ENCODE results near the gene NRG2. TPM values are rescaled to one million over a fixed set of nuclear protein-coding genes. Genes with fewer than 3 reads are reported as not detected.

NRG2 gene
- total and polyA plus RNA-seq, 2 experiments from 2014 or later, result 0.05 TPM; not detected in 1

DNA sequence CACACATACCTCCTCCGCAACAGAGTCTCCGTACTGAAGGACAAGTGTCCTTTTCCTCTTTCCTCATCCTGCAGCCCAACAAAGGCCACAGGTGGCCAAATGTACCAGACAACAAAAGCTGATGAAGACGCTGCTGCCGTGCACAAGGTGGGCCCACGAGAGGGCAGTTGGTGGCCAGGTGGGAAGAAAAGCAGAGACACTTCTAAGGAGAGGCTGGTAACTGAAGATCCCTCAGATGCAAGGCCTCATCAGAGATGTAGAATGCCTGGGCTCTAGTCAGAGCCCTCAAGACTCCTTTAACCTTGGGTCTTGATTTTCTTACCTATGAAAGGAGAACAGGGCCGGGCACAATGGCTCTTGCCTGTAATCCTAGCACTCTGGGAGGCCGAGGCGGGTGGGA lies 75.7 kb downstream of the NRG2 start:
- H3K36me3 ChIP-seq (ENCODE audit: low read depth), result no peaks in the 10 kb centered on the region
- no peak overlapping the region for H2AFZ ChIP-seq
- no peaks in the 10 kb centered on the region for H3F3A ChIP-seq (ENCODE audit: insufficient read depth)
- H3K4me1 ChIP-seq (ENCODE audit: insufficient read depth), result no peaks in the 10 kb centered on the region
- WGBS, 2 experiments (ENCODE audit: low coverage in 1 of 2, low lambda C conversion rate in 2 of 2, missing lambda C conversion rate in 2 of 2), result 79 to 85% methylated on average over 8 of the region's 8 CpGs
- no peak overlapping the region for H3K9ac ChIP-seq
- in situ Hi-C loops (cut with MboI), result loop anchor here (10.0 kb wide), 1 partner anchor 183 kb away; no protein-coding TSS in a partner anchor
- DNase-seq, result no peak
- peaks cover 17% of the 10 kb centered on the region for H3K27me3 ChIP-seq (replicated peaks; ENCODE audit: insufficient read depth)
- H3K9me3 ChIP-seq (ENCODE audit: low read depth), result no peaks in the 10 kb centered on the region
- no peak overlapping the region for H3K4me2 ChIP-seq (ENCODE audit: unreplicated experiment)
- H3K4me3 ChIP-seq, result no peak overlapping the region
- no peaks in the 10 kb centered on the region for H3K9me2 ChIP-seq (ENCODE audit: insufficient read depth)
- no peak for TF ChIP-seq EZH2 (IDR thresholded peaks at IDR 0.05; ENCODE audit: insufficient read depth, poor library complexity, severe bottlenecking)
- TF ChIP-seq EZH2phosphoT487 (IDR thresholded peaks at IDR 0.05; ENCODE audit: insufficient read depth, low read depth), result no peak
- H3K79me2 ChIP-seq (ENCODE audit: insufficient read depth), result no peaks in the 10 kb centered on the region
- no peak overlapping the region for H3K27ac ChIP-seq
- H4K20me1 ChIP-seq (ENCODE audit: insufficient read depth), result no peaks in the 10 kb centered on the region

DNA sequence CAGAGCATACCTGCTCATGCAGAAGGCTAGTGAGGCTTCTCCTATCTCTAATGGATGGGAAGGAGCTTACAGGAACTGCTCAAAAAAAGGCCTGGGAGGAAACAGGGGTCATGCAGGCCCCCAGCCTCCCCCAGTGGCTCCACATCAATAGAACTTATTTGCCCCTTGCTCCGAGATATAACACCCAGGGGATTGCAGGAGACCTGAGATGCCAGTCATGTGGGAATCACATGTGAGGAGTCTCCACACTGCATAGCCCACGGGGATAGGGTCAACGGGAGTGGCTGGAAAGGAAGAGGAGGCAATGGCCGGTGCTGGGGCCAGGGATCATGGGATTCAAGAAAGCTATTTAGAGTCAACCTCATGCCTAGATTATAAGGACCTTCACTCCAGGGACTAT lies 76.2 kb downstream of the NRG2 start:
- in situ Hi-C loops (cut with MboI), result loop anchor here (10.0 kb wide), 1 partner anchor 182 kb away; no protein-coding TSS in a partner anchor
- H3K4me3 ChIP-seq, result no peak overlapping the region
- no peaks in the 10 kb centered on the region for H3K79me2 ChIP-seq (ENCODE audit: insufficient read depth)
- WGBS, 2 experiments (ENCODE audit: low coverage in 1 of 2, low lambda C conversion rate in 2 of 2, missing lambda C conversion rate in 2 of 2), result 69 to 75% methylated on average over 3 to 4 of the region's 4 CpGs
- H3K9me2 ChIP-seq (ENCODE audit: insufficient read depth), result no peaks in the 10 kb centered on the region
- no peak overlapping the region for H3K27ac ChIP-seq
- no peaks in the 10 kb centered on the region for H3K36me3 ChIP-seq (ENCODE audit: low read depth)
- H4K20me1 ChIP-seq (ENCODE audit: insufficient read depth), result no peaks in the 10 kb centered on the region
- no peak overlapping the region for H3K9ac ChIP-seq
- H3F3A ChIP-seq (ENCODE audit: insufficient read depth), result no peaks in the 10 kb centered on the region
- H2AFZ ChIP-seq, result no peak overlapping the region
- no peaks in the 10 kb centered on the region for H3K9me3 ChIP-seq (ENCODE audit: low read depth)
- H3K4me2 ChIP-seq (ENCODE audit: unreplicated experiment), result no peak overlapping the region
- H3K4me1 ChIP-seq (ENCODE audit: insufficient read depth), result no peaks in the 10 kb centered on the region
- DNase-seq, result no peak
- TF ChIP-seq EZH2phosphoT487 (IDR thresholded peaks at IDR 0.05; ENCODE audit: insufficient read depth, low read depth) (no peak), EZH2 (IDR thresholded peaks at IDR 0.05; ENCODE audit: insufficient read depth, poor library complexity, severe bottlenecking) (no peak)
- peaks cover 20% of the 10 kb centered on the region for H3K27me3 ChIP-seq (replicated peaks; ENCODE audit: insufficient read depth)

DNA sequence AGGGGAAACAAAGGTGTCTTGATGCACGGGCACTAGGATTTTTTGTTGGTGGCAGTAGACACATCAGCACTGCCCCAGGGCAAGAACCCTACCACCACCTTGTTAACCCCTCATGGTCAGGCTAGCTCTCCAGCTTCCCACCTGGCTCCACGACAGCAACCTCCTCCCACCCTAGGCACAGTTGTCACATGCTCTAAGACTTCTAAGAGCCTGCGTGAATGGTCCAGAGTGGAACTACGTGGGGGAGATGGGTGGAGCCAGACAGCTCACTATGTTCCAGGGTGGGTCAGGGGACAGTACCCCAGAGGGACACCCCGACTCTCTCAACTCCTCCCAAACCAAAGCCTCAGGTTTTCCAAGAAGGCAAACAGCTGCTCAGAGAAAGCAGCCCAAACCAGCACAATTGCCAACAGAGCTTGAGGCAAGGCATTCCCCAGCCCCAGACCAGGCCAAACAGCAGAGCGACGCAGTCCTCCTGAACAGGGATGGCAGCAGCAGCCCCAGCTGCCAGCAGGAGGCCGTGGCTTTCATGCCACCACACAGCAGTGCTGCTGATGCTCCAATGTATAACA lies 78.0 kb downstream of the NRG2 start:
- H3K4me1 ChIP-seq (ENCODE audit: insufficient read depth), result no peaks in the 10 kb centered on the region
- in situ Hi-C loops (cut with MboI), result loop anchor here (10.0 kb wide), 1 partner anchor 180 kb away; no protein-coding TSS in a partner anchor
- H3K27me3 ChIP-seq (replicated peaks; ENCODE audit: insufficient read depth), result peaks cover 20% of the 10 kb centered on the region

DNA sequence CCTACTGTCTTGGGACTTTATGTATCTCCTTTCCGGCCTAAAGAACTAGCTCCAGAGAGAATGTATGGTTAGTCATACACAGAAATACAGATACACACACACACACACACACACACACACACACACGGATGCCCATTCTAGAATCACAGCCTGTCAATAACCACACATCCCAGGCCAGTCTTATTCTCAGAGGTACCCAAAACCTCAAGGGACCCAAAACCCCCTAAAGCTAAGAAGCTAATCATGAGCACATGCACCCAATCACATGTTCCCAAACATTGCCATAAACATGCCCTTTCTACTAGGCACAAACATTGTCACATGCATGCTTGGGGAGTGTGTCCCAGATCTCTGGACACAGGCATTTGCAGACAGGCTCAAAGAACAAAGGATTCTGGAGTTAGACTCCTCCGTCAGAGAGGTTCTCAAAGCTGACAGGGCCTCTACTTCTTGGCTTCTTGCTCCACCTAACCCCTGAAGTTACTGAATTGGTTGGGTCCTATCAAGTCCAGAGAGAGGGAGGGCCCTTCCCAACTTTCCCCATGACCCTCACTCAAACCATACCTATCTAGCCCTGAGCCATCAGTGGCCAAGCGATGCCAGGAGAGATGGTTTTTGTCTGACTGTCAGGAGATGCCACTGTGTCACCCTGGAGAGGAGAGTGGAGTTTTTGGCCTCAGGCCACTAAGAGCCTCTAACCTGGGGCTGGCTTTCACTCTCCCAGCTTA lies 78.7 kb downstream of the NRG2 start:
- no peak for DNase-seq
- in situ Hi-C loops (cut with MboI), result loop anchor here (10.0 kb wide), 1 partner anchor 180 kb away; no protein-coding TSS in a partner anchor
- Histone ChIP-seq H2AFZ (no peak overlapping the region), H3K36me3 (ENCODE audit: low read depth) (no peaks in the 10 kb centered on the region), H3K4me2 (ENCODE audit: unreplicated experiment) (no peak overlapping the region), H3K4me3 (no peak overlapping the region), H3K9me2 (ENCODE audit: insufficient read depth) (no peaks in the 10 kb centered on the region), H4K20me1 (ENCODE audit: insufficient read depth) (no peaks in the 10 kb centered on the region), H3K79me2 (ENCODE audit: insufficient read depth) (no peaks in the 10 kb centered on the region), H3K9me3 (ENCODE audit: low read depth) (no peaks in the 10 kb centered on the region), H3F3A (ENCODE audit: insufficient read depth) (no peaks in the 10 kb centered on the region), H3K4me1 (ENCODE audit: insufficient read depth) (no peaks in the 10 kb centered on the region), H3K9ac (no peak overlapping the region), H3K27ac (no peak overlapping the region), H3K27me3 (replicated peaks; ENCODE audit: insufficient read depth) (peaks cover 20% of the 10 kb centered on the region)
- 43 to 45% methylated on average over 4 of the region's 4 CpGs for WGBS, 2 experiments (ENCODE audit: low coverage in 1 of 2, low lambda C conversion rate in 2 of 2, missing lambda C conversion rate in 2 of 2)
- no peak for TF ChIP-seq EZH2phosphoT487 (IDR thresholded peaks at IDR 0.05; ENCODE audit: insufficient read depth, low read depth)
- no peak for TF ChIP-seq EZH2 (IDR thresholded peaks at IDR 0.05; ENCODE audit: insufficient read depth, poor library complexity, severe bottlenecking)

More for the DNA sequence above, 78.0 kb downstream of the NRG2 start:
- H4K20me1 ChIP-seq (ENCODE audit: insufficient read depth), result no peaks in the 10 kb centered on the region
- H3K27ac ChIP-seq, result no peak overlapping the region
- H3K9me3 ChIP-seq (ENCODE audit: low read depth), result no peaks in the 10 kb centered on the region
- no peak for TF ChIP-seq EZH2 (IDR thresholded peaks at IDR 0.05; ENCODE audit: insufficient read depth, poor library complexity, severe bottlenecking)
- no peak for TF ChIP-seq EZH2phosphoT487 (IDR thresholded peaks at IDR 0.05; ENCODE audit: insufficient read depth, low read depth)
- H3K9me2 ChIP-seq (ENCODE audit: insufficient read depth), result no peaks in the 10 kb centered on the region
- no peak overlapping the region for H3K9ac ChIP-seq
- no peak overlapping the region for H3K4me3 ChIP-seq
- no peak overlapping the region for H3K4me2 ChIP-seq (ENCODE audit: unreplicated experiment)
- H3K79me2 ChIP-seq (ENCODE audit: insufficient read depth), result no peaks in the 10 kb centered on the region
- WGBS, 2 experiments (ENCODE audit: low coverage in 1 of 2, low lambda C conversion rate in 2 of 2, missing lambda C conversion rate in 2 of 2), result 53 to 56% methylated on average over 8 of the region's 8 CpGs
- H3K36me3 ChIP-seq (ENCODE audit: low read depth), result no peaks in the 10 kb centered on the region
- DNase-seq, result no peak
- H3F3A ChIP-seq (ENCODE audit: insufficient read depth), result no peaks in the 10 kb centered on the region
- no peak overlapping the region for H2AFZ ChIP-seq
